Thymus (tissue), 11 donors: Measurements from ENCODE around the gene PLXNA4. TPM values are rescaled to one million over a fixed set of nuclear protein-coding genes. Genes with fewer than 3 reads are reported as not detected.

Source experiments
- DNase-seq, 9 donors: peaks; one replicate each; pipeline ENCODE4 v3.0.0-alpha.2; 2013; ENCODE audit warnings: low spot score in 9 of 9, low read depth in 6 of 9, missing footprints in 1 of 9
- H3K27ac ChIP-seq, 2 donors: one replicate each; pipeline ENCODE4 v1.5.1; 2013; ENCODE audit warnings: control low read depth in 1 of 2, low read depth in 1 of 2, low read length in 1 of 2, mild to moderate bottlenecking in 1 of 2, moderate library complexity in 1 of 2
- H3K27me3 ChIP-seq, 2 donors: one replicate each; pipeline ENCODE4 v1.5.1; 2013; ENCODE audit warnings: low read length in 1 of 2; ENCODE audit not compliant: control insufficient read depth in 2 of 2, insufficient read depth in 1 of 2
- H3K36me3 ChIP-seq, 2 donors: one replicate each; pipeline ENCODE4 v1.5.1; 2013; ENCODE audit warnings: low read length in 1 of 2, mild to moderate bottlenecking in 1 of 2, moderate library complexity in 1 of 2; ENCODE audit not compliant: control insufficient read depth in 2 of 2, insufficient read depth in 2 of 2
- H3K4me1 ChIP-seq, 2 donors: one replicate each; pipeline ENCODE4 v1.5.1; 2013; ENCODE audit warnings: low read length in 2 of 2; ENCODE audit not compliant: control insufficient read depth in 2 of 2, insufficient read depth in 2 of 2
- H3K4me3 ChIP-seq, 2 donors: one replicate each; pipeline ENCODE4 v1.5.1; 2013; ENCODE audit warnings: low read length in 2 of 2, control low read depth in 1 of 2, mild to moderate bottlenecking in 1 of 2
- H3K9me3 ChIP-seq, 2 donors: one replicate each; pipeline ENCODE4 v1.5.1; 2013; ENCODE audit warnings: low read length in 1 of 2, mild to moderate bottlenecking in 1 of 2; ENCODE audit not compliant: control insufficient read depth in 2 of 2, insufficient read depth in 1 of 2
- WGBS: extraction: QIAGEN DNeasy Blood & Tissue Kit; methylation state at CpG from one replicate; pipeline ENCODE4 v1.1.7; 2013; 5-methylcytosine and 5-hydroxymethylcytosine counted together
- polyA plus RNA-seq: library from polyadenylated mRNA; stranded (reverse); fragments of 200-250 nt; gene quantifications from one replicate; pipeline ENCODE4 v1.2.3, GENCODE V29; 2013
- total RNA-seq: library from RNA; stranded (reverse); fragments of 120-200 nt; gene quantifications from one replicate; pipeline ENCODE4 v1.2.4, GENCODE V29; 2013
- donor health status: healthy.

PLXNA4 gene
- total and polyA plus RNA-seq, 2 donors, result 0.21 to 0.66 TPM

- WGBS, result 78% methylated on average over 10 of the region's 10 CpGs
- DNase-seq, result no peak
Measured at GRCh38 chr7:132102942-132103341, 473.3 kb downstream of the PLXNA4 start.

GRCh38 chr7:132102391-132102790, 473.9 kb downstream of the PLXNA4 start:
- DNase-seq, result no peak
- Histone ChIP-seq H3K36me3 (no peaks in the 10 kb centered on the region), H3K9me3 (no peaks in the 10 kb centered on the region), H3K4me1 (no peaks in the 10 kb centered on the region), H3K4me3 (no peak overlapping the region), H3K27me3 (no peaks in the 10 kb centered on the region), H3K27ac (no peak overlapping the region)
- WGBS, result 94% methylated on average over 10 of the region's 10 CpGs

More at GRCh38 chr7:132102942-132103341, 473.3 kb downstream of the PLXNA4 start:
- Histone ChIP-seq H3K36me3 (no peaks in the 10 kb centered on the region), H3K27ac (no peak overlapping the region), H3K4me3 (no peak overlapping the region), H3K4me1 (no peaks in the 10 kb centered on the region), H3K9me3 (no peaks in the 10 kb centered on the region), H3K27me3 (no peaks in the 10 kb centered on the region)

GRCh38 chr7:132100981-132101380, 475.3 kb downstream of the PLXNA4 start:
- Histone ChIP-seq H3K4me3 (no peak overlapping the region), H3K27me3 (no peaks in the 10 kb centered on the region), H3K4me1 (no peaks in the 10 kb centered on the region), H3K27ac (no peak overlapping the region), H3K9me3 (no peaks in the 10 kb centered on the region), H3K36me3 (no peaks in the 10 kb centered on the region)
- no peak for DNase-seq
- WGBS, result 96% methylated on average over 6 of the region's 6 CpGs

- no peaks in the 10 kb centered on the region for H3K9me3 ChIP-seq
- DNase-seq, result no peak
- no peaks in the 10 kb centered on the region for H3K27me3 ChIP-seq
- 84% methylated on average over 3 of the region's 3 CpGs for WGBS
- H3K27ac ChIP-seq, result no peak overlapping the region
- no peaks in the 10 kb centered on the region for H3K4me1 ChIP-seq
- H3K36me3 ChIP-seq, result no peaks in the 10 kb centered on the region
- H3K4me3 ChIP-seq, result no peak overlapping the region
Measured at GRCh38 chr7:132100483-132100882, 475.8 kb downstream of the PLXNA4 start.

- Histone ChIP-seq H3K27me3 (no peaks in the 10 kb centered on the region), H3K9me3 (no peaks in the 10 kb centered on the region)
Measured at GRCh38 chr7:132099163-132099562, 477.1 kb downstream of the PLXNA4 start.

GRCh38 chr7:132098327-132098726, 477.9 kb downstream of the PLXNA4 start:
- Histone ChIP-seq H3K4me3 (no peak overlapping the region), H3K36me3 (no peaks in the 10 kb centered on the region), H3K27ac (no peak overlapping the region), H3K4me1 (no peaks in the 10 kb centered on the region), H3K9me3 (no peaks in the 10 kb centered on the region), H3K27me3 (no peaks in the 10 kb centered on the region)
- WGBS, result 94% methylated on average over 1 of the region's 1 CpG
- DNase-seq, result no peak

More at GRCh38 chr7:132099163-132099562, 477.1 kb downstream of the PLXNA4 start:
- Histone ChIP-seq H3K4me1 (no peaks in the 10 kb centered on the region), H3K36me3 (no peaks in the 10 kb centered on the region), H3K27ac (no peak overlapping the region), H3K4me3 (no peak overlapping the region)
- DNase-seq, result no peak
- WGBS, result 95% methylated on average over 2 of the region's 2 CpGs

GRCh38 chr7:132097550-132098134, 478.6 kb downstream of the PLXNA4 start:
- Histone ChIP-seq H3K36me3 (no peaks in the 10 kb centered on the region), H3K27ac (no peak overlapping the region), H3K4me1 (no peaks in the 10 kb centered on the region), H3K27me3 (no peaks in the 10 kb centered on the region), H3K4me3 (no peak overlapping the region), H3K9me3 (no peaks in the 10 kb centered on the region)
- no peak for DNase-seq
- WGBS, result 82% methylated on average over 9 of the region's 9 CpGs

- Histone ChIP-seq H3K27ac (no peak overlapping the region), H3K36me3 (no peaks in the 10 kb centered on the region), H3K9me3 (no peaks in the 10 kb centered on the region), H3K4me3 (no peak overlapping the region), H3K4me1 (no peaks in the 10 kb centered on the region), H3K27me3 (no peaks in the 10 kb centered on the region)
- DNase-seq, result no peak
- 89% methylated on average over 5 of the region's 5 CpGs for WGBS
Measured at GRCh38 chr7:132095111-132095765, 481.0 kb downstream of the PLXNA4 start.

GRCh38 chr7:132092106-132092505, 484.2 kb downstream of the PLXNA4 start:
- WGBS, result 79% methylated on average over 4 of the region's 4 CpGs
- Histone ChIP-seq H3K27me3 (no peaks in the 10 kb centered on the region), H3K27ac (no peak overlapping the region), H3K4me1 (no peaks in the 10 kb centered on the region), H3K4me3 (no peak overlapping the region), H3K36me3 (no peaks in the 10 kb centered on the region), H3K9me3 (no peaks in the 10 kb centered on the region)
- no peak for DNase-seq
